AG09309 (cell line): ENCODE measurements around the gene BCL10.

Experiments
- DNase-seq: peaks from one replicate; pipeline ENCODE4 v3.0.0-alpha.2; 2010; ENCODE audit warnings: low read depth
- H3K4me3 ChIP-seq: 2 replicates; pipeline ENCODE4 v1.5.1; 2011; ENCODE audit warnings: mild to moderate bottlenecking, low read depth, low read length, moderate library complexity; ENCODE audit not compliant: control insufficient read depth
- CTCF ChIP-seq: IDR thresholded peaks from 2 replicates; pipeline ENCODE4 v1.5.1; 2011; ENCODE audit warnings: mild to moderate bottlenecking, low read depth, low read length, inconsistent platforms; ENCODE audit not compliant: insufficient read depth, control insufficient read depth; ENCODE audit errors: missing control alignments

The BCL10 gene

GRCh38 chr1:85300140-85300539, 23.7 kb upstream of the BCL10 start:
- H3K4me3 ChIP-seq = no peak overlapping the region
- no peak for TF ChIP-seq CTCF
- no peak for DNase-seq

- TF ChIP-seq CTCF = no peak
- H3K4me3 ChIP-seq = no peak overlapping the region; the same call in 1 of the 2 replicates
- DNase-seq = peak; percentile 98
These were observed 21.6 kb upstream of the BCL10 start for GRCh38 chr1:85297855-85298629.

GRCh38 chr1:85297538-85297854, 21.1 kb upstream of the BCL10 start:
- no peak overlapping the region; the same call in 1 of the 2 replicates for H3K4me3 ChIP-seq
- no peak for TF ChIP-seq CTCF
- DNase-seq = no peak

GRCh38 chr1:85296980-85297379, 20.5 kb upstream of the BCL10 start:
- no peak for TF ChIP-seq CTCF
- DNase-seq = no peak
- no peak overlapping the region for H3K4me3 ChIP-seq

GRCh38 chr1:85295654-85296053, 19.2 kb upstream of the BCL10 start:
- no peak for DNase-seq
- no peak for TF ChIP-seq CTCF
- H3K4me3 ChIP-seq = no peak overlapping the region

- no peak for DNase-seq
- H3K4me3 ChIP-seq = no peak overlapping the region
- no peak for TF ChIP-seq CTCF
These were observed 18.6 kb upstream of the BCL10 start for GRCh38 chr1:85295006-85295431.
